CD4-positive, alpha-beta T cell treated with Interleukin-17A for 1 hour (primary cell): Measurements from ENCODE around the gene CLEC1A.
"Not testable (repeated sequence)": the region's sequence is repeated elsewhere in the genome, so short reads cannot be mapped to it uniquely, and the experiment has no call there.

Source experiments
- DNase-seq: peaks from one replicate; pipeline ENCODE4 v3.0.0-alpha.2; 2020

The CLEC1A gene

GRCh38 chr12:10042167-10042566 lies 56.6 kb downstream of the CLEC1A start:
- DNase-seq: no peak

GRCh38 chr12:10033783-10034545 lies 64.8 kb downstream of the CLEC1A start:
- no peak for DNase-seq

- DNase-seq: no peak
Observed at GRCh38 chr12:10031771-10032175, 67.0 kb downstream of the CLEC1A start.

- no peak for DNase-seq
Observed at GRCh38 chr12:10031321-10031720, 67.5 kb downstream of the CLEC1A start.

GRCh38 chr12:10030446-10030845 lies 68.3 kb downstream of the CLEC1A start, which contains the start of gene CLEC9A:
CLEC9A (plus strand) TSS chr12:10030682; CDS start chr12:10052688, 22,006 bp downstream.
- no peak for DNase-seq

- DNase-seq: no peak
Observed at GRCh38 chr12:10027721-10028120, 71.1 kb downstream of the CLEC1A start.

GRCh38 chr12:10027311-10027710 lies 71.5 kb downstream of the CLEC1A start:
- no peak for DNase-seq

- not testable (repeated sequence) for DNase-seq
Observed at GRCh38 chr12:10026666-10027065, 72.1 kb downstream of the CLEC1A start.

GRCh38 chr12:10025236-10025635 lies 73.5 kb downstream of the CLEC1A start:
- DNase-seq: no peak

- no peak for DNase-seq
Observed at GRCh38 chr12:10021342-10021741, 77.4 kb downstream of the CLEC1A start.
